Right cardiac atrium (tissue), 5 donors: ENCODE data around the gene INSYN1. TPM values are rescaled to one million over a fixed set of nuclear protein-coding genes. Genes with fewer than 3 reads are reported as not detected.
"Not testable (repeated sequence)": the region's sequence is repeated elsewhere in the genome, so short reads cannot be mapped to it uniquely, and the experiment has no call there.

Source experiments
- ATAC-seq, 2 donors: fragments of 200-7000 bp; cut with Tn5 transposase; one replicate each; pipeline versions ENCODE4 v1.8.0 to v1.9.1; 2020; ENCODE audit warnings: moderate library complexity in 2 of 2, mild to moderate bottlenecking in 1 of 2
- DNase-seq, 3 donors: peaks; one replicate each; pipeline ENCODE4 v3.0.0-alpha.2; 2020
- H3K27ac ChIP-seq: one replicate; pipeline ENCODE4 v1.5.1; 2013; ENCODE audit warnings: mild to moderate bottlenecking, low read length, control low read depth, moderate library complexity
- H3K27me3 ChIP-seq: one replicate; pipeline ENCODE4 v1.6.1; 2013; ENCODE audit not compliant: control insufficient read depth, insufficient read depth
- H3K4me1 ChIP-seq: one replicate; pipeline ENCODE4 v1.6.1; 2013; ENCODE audit warnings: low read length; ENCODE audit not compliant: control insufficient read depth, insufficient read depth
- H3K4me3 ChIP-seq: one replicate; pipeline ENCODE4 v1.5.1; 2013; ENCODE audit warnings: low read length, control low read depth
- H3K9me3 ChIP-seq: one replicate; pipeline ENCODE4 v1.6.1; 2013; ENCODE audit warnings: low read length; ENCODE audit not compliant: control insufficient read depth
- WGBS: extraction: QIAGEN DNeasy Blood & Tissue Kit; methylation state at CpG from one replicate; pipeline ENCODE4 v1.1.7; 2013; 5-methylcytosine and 5-hydroxymethylcytosine counted together
- intact Hi-C, 4 donors: fragments of 100-400 bp; cut with DNase I; formaldehyde crosslinking; loops; one replicate each; pipeline versions ENCODE4 v1.11.0 to v1.14.0; 2022 to 2023
- polyA plus RNA-seq: library from polyadenylated mRNA; stranded (reverse); fragments of 200-250 nt; gene quantifications from one replicate; pipeline ENCODE4 v1.2.3, GENCODE V29; 2013
- total RNA-seq, 4 donors: library from RNA; stranded (reverse); fragmentation: NEBNext Ultra II Directional; extraction: Animal tissue kit (Norgen Biotek cat#: 25700); gene quantifications; one replicate each; pipeline ENCODE4 v1.2.1, GENCODE V29; 2021
- donor health status: healthy with polysubstance abuse.
- donor health status: DM: no; HTN: yes; CAD: no.
- donor health status: DM: no; HTN: no; CAD: no.
- donor health status: DM: no; HTN: yes; CAD: no; lungs with severe emphysema.
- donor health status: DM: yes; HTN: yes; CAD: no.

The INSYN1 gene
- total and polyA plus RNA-seq, 5 donors, result 65.6 to 117 (median 109) TPM

- intact Hi-C loops, result loop anchor here in 2 of 4 donors (5.0 to 10.0 kb wide), 3 partner anchors 65 to 398 kb away; no protein-coding TSS in a partner anchor
- not testable (repeated sequence) for H3K4me3 ChIP-seq, ATAC-seq, H3K4me1 ChIP-seq, H3K27me3 ChIP-seq, H3K9me3 ChIP-seq, H3K27ac ChIP-seq
- peak in 1 of 3 donors; percentile 37 for DNase-seq
- WGBS, result 82% methylated on average over 33 of the region's 33 CpGs
These were observed 50.6 kb downstream of the INSYN1 start for GRCh38 chr15:73702311-73703239.

DNA sequence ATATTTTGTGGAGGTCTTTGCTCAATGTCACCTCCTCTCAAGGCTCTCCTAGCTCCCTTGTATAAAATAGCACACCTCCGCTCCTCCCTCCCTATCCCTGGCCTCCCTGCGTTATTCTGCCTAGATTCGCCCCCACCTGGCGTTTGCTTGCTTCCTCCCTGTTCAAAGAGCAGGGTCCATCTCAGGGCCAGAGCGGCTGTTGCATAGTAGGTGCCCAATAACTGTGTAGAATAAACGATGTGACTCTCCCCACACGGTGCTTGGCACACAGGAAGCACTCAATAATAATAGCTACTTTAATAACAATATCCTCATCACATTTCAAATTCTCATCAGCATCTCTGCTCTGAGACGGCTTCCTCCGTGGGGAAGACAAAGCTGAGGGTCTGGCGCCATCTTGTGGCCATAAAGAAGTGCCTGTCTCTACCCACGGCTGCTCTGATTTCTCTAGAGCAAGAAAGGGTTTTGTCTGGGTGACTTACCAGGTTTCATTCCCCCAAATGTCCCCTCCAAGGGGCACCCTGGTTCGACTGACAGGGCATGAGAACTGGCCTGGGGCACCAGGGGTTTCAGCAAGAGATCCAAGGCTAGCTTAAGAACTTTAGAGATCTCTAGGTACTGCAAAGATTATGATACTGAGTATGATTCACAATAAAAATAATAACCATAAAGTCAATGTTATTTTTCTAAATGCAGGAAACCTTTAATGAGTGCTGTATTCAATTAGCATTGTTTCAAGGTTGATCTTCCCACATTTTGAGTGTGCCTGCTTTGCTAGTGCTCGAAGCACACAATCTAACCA, 52.9 kb downstream of the INSYN1 start:
- H3K4me1 ChIP-seq, result peaks cover 6% of the 10 kb centered on the region
- no peak overlapping the region for H3K4me3 ChIP-seq
- intact Hi-C loops, result loop anchor here in 2 of 4 donors (5.0 to 10.0 kb wide), 3 partner anchors 63 to 395 kb away; no protein-coding TSS in a partner anchor
- H3K9me3 ChIP-seq, result no peaks in the 10 kb centered on the region
- ATAC-seq (peak; percentile 30 to 36), DNase-seq (peak; percentile 75 to 89 (median 87))
- H3K27me3 ChIP-seq, result no peaks in the 10 kb centered on the region
- H3K27ac ChIP-seq, result no peak overlapping the region
- 33% methylated on average over 13 of the region's 13 CpGs for WGBS

- 79% methylated on average over 14 of the region's 14 CpGs for WGBS
- Histone ChIP-seq H3K4me1 (peaks cover 11% of the 10 kb centered on the region), H3K4me3 (no peak overlapping the region), H3K9me3 (no peaks in the 10 kb centered on the region), H3K27me3 (no peaks in the 10 kb centered on the region), H3K27ac (no peak overlapping the region)
- intact Hi-C loops, result loop anchor here in 3 of 4 donors (2.0 to 10.0 kb wide), 7 partner anchors 23 to 415 kb away; partner anchors contain the start of gene NPTN (in 1 of the 3)
- ATAC-seq (no peak), DNase-seq (peak in 1 of 3 donors; percentile 34)
These were observed 53.7 kb downstream of the INSYN1 start for GRCh38 chr15:73699249-73700040.

DNA sequence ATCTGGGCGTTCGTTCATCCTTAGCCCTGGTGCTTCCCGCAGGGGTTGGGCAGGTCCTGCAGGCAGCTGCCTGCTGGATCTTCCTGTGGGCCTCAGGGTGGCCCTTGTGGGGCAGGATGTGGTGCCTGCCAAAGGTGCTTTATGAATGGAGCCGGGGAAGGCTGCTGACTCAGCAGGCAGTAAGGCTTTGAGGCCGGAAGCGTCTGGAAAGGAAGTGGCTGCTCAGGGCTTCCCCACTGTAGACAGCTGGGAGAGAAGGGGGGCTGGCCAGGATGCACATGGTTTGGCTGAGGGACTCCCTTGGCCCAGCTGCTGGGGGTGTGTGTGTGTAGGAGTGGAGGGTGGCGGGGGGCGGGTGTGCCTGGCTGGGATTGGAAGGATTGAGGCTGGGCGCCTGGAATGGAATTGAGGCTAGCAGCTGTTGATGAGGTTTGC, 56.1 kb downstream of the INSYN1 start:
- Histone ChIP-seq H3K4me3 (no peak overlapping the region), H3K27ac (no peak overlapping the region), H3K27me3 (no peaks in the 10 kb centered on the region), H3K4me1 (peaks cover 17% of the 10 kb centered on the region), H3K9me3 (no peaks in the 10 kb centered on the region)
- WGBS, result 13% methylated on average over 9 of the region's 9 CpGs
- intact Hi-C loops, result loop anchor here in 2 of 4 donors (10.0 kb wide), 4 partner anchors 52 to 412 kb away; partner anchors contain the start of gene NPTN (in 1 of the 2)
- ATAC-seq (peak; percentile 93 to 96), DNase-seq (peak; percentile 86 to 95 (median 92))

DNA sequence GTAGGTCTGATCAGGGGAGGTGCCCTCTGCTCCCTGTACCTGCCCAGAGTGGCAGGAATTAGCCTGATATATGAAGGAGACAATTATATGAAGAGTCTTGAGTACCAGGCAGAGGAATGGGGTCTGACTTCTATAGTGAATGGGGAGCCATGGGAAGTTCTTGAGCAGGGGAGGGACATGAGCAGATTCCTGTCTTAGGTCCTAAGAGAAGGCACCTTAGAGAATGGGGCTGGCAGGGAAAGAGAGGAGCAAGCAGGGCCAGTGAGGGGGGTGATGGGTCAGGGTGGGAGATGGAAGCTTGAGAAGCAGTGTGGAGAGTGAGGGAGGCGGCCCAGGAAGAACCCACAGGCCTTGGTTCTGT, 56.5 kb downstream of the INSYN1 start:
- Histone ChIP-seq H3K4me1 (peaks cover 21% of the 10 kb centered on the region), H3K27me3 (no peaks in the 10 kb centered on the region), H3K4me3 (no peak overlapping the region), H3K27ac (no peak overlapping the region), H3K9me3 (no peaks in the 10 kb centered on the region)
- no peak for ATAC-seq
- 57% methylated on average over 1 of the region's 1 CpG for WGBS
- intact Hi-C loops, result loop anchor here in 2 of 4 donors (10.0 kb wide), 4 partner anchors 52 to 412 kb away; partner anchors contain the start of gene NPTN (in 1 of the 2)
- no peak for DNase-seq

DNA sequence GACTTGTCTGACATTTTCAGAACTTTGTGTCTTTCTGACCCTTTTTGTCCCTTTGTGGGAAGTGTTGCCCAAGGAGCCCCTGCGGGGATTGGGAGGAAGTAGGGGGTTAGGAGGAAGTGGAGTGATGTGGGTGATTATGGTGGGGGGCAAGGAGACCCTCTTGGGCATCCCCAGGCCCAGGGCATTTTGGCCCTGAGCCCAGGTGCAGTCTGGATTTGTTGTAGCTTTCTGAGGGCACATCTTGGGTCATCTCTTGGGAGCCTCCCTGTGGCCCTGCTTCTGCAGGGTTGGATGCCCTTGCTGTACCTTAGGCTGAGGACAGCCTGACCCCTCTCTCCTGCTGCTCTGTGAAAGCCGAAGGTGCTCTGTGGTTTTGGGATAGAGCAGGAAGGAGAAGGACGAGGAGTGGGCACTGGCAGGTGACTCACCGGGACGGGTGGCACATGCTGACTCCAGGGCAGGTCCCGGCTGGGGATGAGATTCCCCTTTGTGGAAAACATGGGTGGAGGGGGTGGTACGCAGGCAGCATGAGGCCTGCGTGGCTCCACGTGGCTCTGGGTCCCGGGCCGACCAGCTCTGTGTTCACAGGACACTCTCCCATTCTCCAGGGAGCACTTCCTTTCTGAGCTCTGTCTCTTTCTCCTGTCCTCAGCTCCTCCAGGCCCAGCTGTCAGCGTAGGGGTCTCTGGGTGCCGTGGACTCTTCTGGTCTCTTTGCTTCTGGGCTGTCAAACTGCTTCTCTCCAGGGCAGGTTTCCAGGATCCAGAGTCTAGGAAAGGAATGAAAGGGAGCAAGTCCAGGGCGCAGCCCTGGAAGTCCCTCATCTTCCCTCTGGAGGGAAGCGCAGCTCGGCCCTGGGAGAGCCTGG, 57.1 kb downstream of the INSYN1 start:
- intact Hi-C loops, result loop anchor here in 2 of 4 donors (10.0 kb wide), 4 partner anchors 51 to 411 kb away; partner anchors contain the start of gene NPTN (in 1 of the 2)
- no peak overlapping the region for H3K4me3 ChIP-seq
- H3K27ac ChIP-seq, result no peak overlapping the region
- H3K9me3 ChIP-seq, result no peaks in the 10 kb centered on the region
- H3K4me1 ChIP-seq, result peaks cover 24% of the 10 kb centered on the region
- ATAC-seq, result no peak
- no peaks in the 10 kb centered on the region for H3K27me3 ChIP-seq
- peak in 1 of 3 donors; percentile 40 for DNase-seq
- 64% methylated on average over 16 of the region's 16 CpGs for WGBS

DNA sequence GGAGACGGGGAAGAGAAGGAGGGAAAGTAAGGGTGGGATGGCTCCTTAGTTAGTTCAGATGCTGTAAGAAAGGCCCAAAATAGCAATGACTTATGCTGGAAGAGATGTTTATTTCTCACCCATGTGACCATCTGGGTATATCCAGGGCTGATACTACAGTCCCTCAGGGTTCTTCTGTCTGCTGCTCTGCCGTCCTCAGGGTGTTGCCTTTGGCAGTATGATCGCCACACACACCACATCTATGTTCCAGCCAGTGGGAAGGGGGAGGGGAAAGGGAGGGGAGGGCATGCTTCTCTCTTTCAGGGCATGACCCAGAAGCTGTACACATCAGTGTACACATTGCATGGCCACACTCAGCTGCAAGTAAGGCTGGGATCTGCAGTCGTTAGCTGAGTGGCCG, 58.7 kb downstream of the INSYN1 start:
- peak; percentile 36 to 64 for ATAC-seq
- intact Hi-C loops, result loop anchor here in 2 of 4 donors (10.0 kb wide), 4 partner anchors 50 to 410 kb away; partner anchors contain the start of gene NPTN (in 1 of the 2)
- peak overlapping the region; percentile 25 for H3K27ac ChIP-seq

GRCh38 chr15:73691396-73691795, 61.8 kb downstream of the INSYN1 start:
- H3K9me3 ChIP-seq, result no peaks in the 10 kb centered on the region
- DNase-seq (peak; percentile 83 to 91 (median 84)), ATAC-seq (peak; percentile 68 to 87)
- H3K4me3 ChIP-seq, result no peak overlapping the region
- no peaks in the 10 kb centered on the region for H3K27me3 ChIP-seq
- intact Hi-C loops, result loop anchor here in 2 of 4 donors (10.0 kb wide), 4 partner anchors 47 to 407 kb away; partner anchors contain the start of gene NPTN (in 1 of the 2)
- peaks cover 37% of the 10 kb centered on the region for H3K4me1 ChIP-seq
- 43% methylated on average over 6 of the region's 6 CpGs for WGBS
- peak overlapping the region; percentile 62 for H3K27ac ChIP-seq

More for the DNA sequence above, 58.7 kb downstream of the INSYN1 start:
- peak in 2 of 3 donors; percentile 49 to 73 for DNase-seq
- Histone ChIP-seq H3K4me1 (peaks cover 24% of the 10 kb centered on the region), H3K27me3 (no peaks in the 10 kb centered on the region), H3K4me3 (no peak overlapping the region), H3K9me3 (no peaks in the 10 kb centered on the region)
- WGBS, result 36% methylated on average over 5 of the region's 5 CpGs

DNA sequence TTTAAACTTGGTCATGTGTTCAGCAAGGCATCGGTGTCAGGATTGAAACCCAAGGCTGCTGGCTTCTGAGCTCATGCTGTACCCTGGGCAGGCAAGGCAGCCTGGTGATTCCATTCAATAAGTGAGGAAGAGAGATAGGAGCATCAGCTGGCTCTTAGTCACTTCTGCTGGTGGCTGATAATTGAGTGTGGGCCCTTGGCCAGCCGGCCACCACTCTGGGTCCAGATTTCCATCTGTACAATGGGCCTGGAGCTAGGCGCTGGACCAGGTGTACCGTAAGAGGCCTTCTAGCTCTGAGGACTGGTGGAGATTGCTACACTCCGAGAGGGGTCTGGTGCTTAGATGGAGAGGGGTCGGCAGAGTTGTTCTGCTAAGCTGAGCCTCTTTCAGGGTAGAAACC, 64.7 kb downstream of the INSYN1 start:
- H3K4me3 ChIP-seq, result no peak overlapping the region
- ATAC-seq (no peak), DNase-seq (no peak)
- H3K27me3 ChIP-seq, result no peaks in the 10 kb centered on the region
- intact Hi-C loops, result loop anchor here in 1 of 4 donors (10.0 kb wide), 1 partner anchor 54 kb away; the partner anchor contains the start of gene NPTN
- WGBS, result 81% methylated on average over 6 of the region's 6 CpGs
- H3K9me3 ChIP-seq, result no peaks in the 10 kb centered on the region
- peaks cover 30% of the 10 kb centered on the region for H3K4me1 ChIP-seq
- peak overlapping the region; percentile 31 for H3K27ac ChIP-seq
